GM12892 (cell line): ENCODE data around the gene LPAR6.

Source experiments
- POLR2A ChIP-seq: IDR thresholded peaks from 2 replicates; pipeline ENCODE4 v1.6.1; 2011; ENCODE audit warnings: low read depth, low read length, control low read depth
- POLR2AphosphoS5 ChIP-seq: IDR thresholded peaks from 2 replicates; pipeline ENCODE4 v1.6.1; 2011; ENCODE audit warnings: low read depth, low read length, control low read depth

- TF ChIP-seq POLR2AphosphoS5 (no peak), POLR2A (no peak)
Measured at GRCh38 chr13:48431431-48431830, 18.5 kb upstream of the LPAR6 start.
